Measurements from ENCODE around the gene TBX2.

Gene TBX2

GRCh38 chr17:61368832-61369450 is 30.7 kb upstream of the TBX2 start:
- DNase-seq (ENCODE audit: low read depth in 2 of 2): no peak

- no peak for DNase-seq (ENCODE audit: low read depth in 2 of 2)
Measured at GRCh38 chr17:61369751-61370150, 29.9 kb upstream of the TBX2 start.

- DNase-seq (ENCODE audit: low read depth in 2 of 2): no peak
Measured at GRCh38 chr17:61371179-61371578, 28.5 kb upstream of the TBX2 start.

- DNase-seq (ENCODE audit: low read depth in 2 of 2): no peak
Measured at GRCh38 chr17:61371606-61372005, 28.0 kb upstream of the TBX2 start.

DNA sequence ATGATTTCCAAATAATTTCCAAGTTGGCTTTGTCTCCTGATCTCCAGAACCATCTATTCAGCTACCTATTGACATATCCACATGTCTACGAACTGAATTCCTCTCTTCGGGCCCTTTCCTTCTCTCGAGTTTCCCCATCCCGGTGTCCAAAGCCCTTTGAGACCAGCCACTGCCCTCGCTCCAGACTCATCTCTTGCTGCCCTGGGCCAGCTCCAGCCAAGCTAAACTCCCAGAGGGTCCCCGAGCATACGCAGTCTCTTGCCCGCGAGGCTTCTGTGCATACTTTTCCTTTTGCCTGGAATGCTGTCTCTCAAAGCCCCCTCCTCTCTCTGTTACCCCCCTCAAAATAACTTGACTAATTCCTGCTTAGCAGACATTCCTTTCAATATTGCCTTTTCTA is 27.2 kb upstream of the TBX2 start:
- DNase-seq (ENCODE audit: low read depth in 2 of 2): no peak

GRCh38 chr17:61376931-61377838 is 22.5 kb upstream of the TBX2 start:
- DNase-seq (ENCODE audit: low read depth in 2 of 2): no peak

GRCh38 chr17:61378658-61379456 is 20.8 kb upstream of the TBX2 start:
- no peak for DNase-seq (ENCODE audit: low read depth in 2 of 2)

DNA sequence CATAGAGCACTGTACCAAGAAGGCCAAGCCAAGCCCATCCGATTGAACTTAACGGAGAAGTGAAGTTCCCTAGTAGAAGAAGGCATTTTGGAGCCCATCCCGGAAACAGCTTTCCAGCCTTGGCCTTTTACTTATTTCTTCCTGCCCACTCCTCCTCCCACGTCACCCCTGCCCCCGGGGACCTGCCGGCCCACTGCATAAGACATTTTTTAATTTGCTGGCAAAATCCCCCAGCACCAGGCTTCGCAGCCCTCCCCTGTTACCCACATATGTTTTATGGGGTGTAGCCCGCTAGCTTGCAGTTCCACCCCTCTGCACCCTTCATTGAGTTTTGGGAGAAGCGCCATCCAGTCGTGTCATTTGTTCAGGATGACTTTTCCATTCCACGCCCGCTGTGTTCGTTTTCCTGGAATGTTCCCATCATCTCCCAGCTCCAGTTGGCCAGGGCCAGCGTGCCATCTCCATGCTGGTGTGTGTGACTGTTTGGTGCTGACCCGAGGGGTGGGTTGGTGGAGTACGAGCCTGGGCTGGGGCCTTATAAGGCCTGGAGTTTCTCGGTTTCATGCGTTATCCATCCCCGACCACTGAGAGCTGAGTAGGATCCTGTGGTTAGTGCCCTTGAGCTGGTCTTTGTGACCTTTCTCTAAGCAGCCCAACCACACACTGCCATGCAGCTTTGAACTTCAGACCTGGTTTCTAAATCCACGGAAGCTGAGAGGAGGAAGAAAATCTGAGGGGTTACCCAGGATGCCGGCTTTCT is 20.0 kb upstream of the TBX2 start:
- no peak for DNase-seq (ENCODE audit: low read depth in 2 of 2)

DNA sequence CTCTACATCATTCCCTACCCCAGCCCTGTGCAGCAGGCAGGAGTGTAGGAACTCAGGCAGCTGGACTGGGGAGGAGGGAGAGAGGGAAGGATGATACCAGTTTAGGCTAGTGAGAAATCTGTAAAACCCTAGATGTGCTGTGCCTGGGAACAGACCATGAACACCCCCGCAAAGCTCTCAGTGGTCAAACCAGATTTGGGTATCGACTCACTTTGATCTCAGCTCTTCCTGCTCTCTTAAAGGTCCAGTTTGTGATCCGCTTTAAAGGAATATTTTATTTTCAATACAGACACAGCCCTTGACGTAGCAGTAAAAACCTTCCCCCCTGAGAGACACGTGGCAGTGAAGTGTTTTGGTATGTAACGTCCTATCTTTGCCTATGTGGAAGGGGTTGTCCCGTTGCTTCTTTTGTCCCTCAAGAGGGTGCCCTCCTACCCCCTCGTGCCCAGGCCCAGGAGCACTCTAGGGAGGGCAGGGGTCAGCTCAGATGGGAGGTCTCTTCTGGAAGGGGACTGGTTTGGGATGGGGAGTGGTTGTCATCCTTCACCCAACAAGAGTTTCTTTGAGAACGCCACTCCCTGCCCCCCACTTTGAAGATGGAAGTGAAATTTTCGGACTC is 19.3 kb upstream of the TBX2 start:
- no peak for DNase-seq (ENCODE audit: low read depth in 2 of 2)

DNA sequence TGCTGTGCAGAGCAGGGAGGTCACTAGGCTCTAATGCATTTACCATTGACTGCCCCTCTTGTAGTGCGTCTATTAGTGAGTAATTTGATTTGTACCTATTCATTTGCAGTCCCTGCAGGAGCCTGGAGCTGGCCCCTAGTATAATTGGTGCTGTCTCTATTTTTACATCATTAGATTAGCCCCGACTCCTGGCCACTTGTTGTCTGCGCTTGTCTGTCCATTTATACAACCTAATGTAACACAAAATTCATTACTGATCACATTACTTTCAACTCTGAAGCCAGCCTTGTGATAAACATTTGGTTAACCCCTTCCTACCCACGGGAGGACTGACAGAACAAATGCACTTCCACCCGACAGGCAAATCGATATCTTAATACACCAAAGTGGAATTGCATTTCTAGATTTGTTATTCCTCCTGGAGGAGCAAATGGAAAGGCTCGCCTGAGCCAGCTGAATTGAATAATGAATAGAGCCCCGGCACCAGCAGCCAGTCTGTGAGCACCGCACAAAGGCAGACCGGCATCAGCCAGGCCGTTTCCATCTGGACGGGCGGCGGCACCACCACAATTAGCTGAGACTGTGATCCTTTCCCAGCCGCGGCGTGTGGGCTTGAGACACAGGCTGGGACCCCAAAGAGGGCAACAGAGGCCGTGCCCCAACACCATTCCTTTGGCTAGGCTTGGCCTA is 18.7 kb upstream of the TBX2 start:
- no peak for DNase-seq (ENCODE audit: low read depth in 2 of 2)

DNA sequence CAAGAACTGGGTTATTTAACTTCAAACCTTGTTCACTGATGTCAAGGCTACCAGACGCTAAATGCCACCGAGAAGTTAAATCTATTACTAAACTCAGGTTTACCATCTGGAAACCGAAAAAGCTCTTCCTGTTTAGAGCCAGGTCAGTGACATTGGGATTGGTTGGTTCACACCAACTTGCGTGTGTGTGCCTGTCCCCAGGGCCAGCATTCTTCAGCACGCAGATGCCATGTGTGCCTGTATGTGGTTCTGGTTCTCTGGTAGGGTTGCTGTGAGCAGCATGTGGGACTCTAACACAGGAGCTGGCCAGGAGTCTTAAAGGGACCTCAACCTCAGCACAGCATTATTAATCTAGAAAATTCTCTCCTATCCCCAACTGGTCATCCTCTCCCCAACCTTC is 18.1 kb upstream of the TBX2 start:
- DNase-seq (ENCODE audit: low read depth in 2 of 2): no peak

- DNase-seq (ENCODE audit: low read depth in 2 of 2): no peak
Measured at GRCh38 chr17:61382796-61383688, 16.6 kb upstream of the TBX2 start.

DNA sequence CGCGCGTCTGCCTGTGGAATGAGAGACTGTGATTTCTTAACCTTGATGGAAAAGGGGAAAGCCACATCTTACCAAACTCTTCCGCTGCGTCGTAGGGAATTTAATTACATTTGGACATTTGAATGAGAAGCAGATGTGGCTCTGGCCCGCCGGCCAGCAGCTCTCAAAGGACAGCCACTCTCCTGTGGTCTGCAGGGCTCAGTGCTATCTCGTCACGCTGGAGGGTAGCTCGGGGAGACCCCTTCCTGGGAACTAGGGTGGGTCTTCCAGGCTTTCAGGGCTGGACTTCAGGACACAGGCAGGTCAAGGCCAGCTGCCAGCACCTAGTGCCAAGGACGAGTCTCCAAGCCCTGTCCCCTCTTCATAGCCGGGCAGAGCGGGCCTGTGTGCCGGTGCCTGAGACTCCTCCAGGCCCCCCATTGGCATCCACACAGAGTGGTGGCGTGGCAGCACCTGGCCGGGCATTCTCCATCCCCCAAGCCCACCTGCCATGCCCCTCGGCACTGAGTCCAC is 15.9 kb upstream of the TBX2 start:
- DNase-seq (ENCODE audit: low read depth in 2 of 2): no peak

GRCh38 chr17:61384354-61384691 is 15.3 kb upstream of the TBX2 start:
- DNase-seq (ENCODE audit: low read depth in 2 of 2): no peak

DNA sequence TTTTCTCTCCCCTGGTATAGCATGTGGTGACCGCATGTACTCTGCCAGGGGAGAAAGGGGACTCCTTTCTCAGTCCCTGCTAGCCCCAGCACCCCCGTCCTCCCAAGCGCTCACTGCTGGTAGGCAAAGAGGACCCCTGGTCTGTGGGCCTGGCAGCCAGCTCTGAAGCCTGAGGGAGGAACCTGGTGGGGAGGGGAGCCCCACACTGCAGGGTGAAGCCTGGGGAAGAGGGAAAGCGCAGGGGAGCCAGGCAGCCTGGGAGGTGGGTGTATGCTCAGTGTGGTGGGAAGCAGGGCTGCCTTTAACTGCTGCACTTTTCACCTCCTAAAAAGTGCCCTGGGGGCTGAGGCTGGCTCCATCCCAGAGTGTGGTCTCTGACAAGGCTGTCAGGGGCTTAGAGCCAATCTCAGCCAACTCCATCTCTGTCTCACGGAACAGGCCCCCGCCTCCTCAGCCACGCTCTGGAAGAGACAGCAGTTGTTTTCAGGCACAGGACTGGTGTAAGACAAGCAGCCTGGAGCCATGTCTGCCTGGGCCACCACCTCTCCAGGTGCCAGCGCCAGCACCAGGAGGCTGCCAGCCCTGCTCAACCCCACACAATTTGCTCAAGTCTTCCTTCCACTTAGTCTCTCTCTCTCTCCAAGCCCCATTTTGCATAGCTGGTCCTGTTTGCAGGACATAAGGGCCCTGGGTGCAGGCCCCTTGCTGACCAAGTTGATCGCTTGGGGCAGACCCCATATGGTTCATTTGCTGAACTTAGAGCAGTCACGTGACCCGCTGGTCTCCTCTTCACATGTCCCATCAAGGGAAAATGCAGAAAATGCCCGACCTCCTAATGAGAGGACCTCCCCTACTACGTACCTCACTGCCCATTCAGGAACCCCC is 14.7 kb upstream of the TBX2 start:
- no peak for DNase-seq (ENCODE audit: low read depth in 2 of 2)

GRCh38 chr17:61385577-61386236 is 13.9 kb upstream of the TBX2 start:
- DNase-seq (ENCODE audit: low read depth in 2 of 2): no peak

DNA sequence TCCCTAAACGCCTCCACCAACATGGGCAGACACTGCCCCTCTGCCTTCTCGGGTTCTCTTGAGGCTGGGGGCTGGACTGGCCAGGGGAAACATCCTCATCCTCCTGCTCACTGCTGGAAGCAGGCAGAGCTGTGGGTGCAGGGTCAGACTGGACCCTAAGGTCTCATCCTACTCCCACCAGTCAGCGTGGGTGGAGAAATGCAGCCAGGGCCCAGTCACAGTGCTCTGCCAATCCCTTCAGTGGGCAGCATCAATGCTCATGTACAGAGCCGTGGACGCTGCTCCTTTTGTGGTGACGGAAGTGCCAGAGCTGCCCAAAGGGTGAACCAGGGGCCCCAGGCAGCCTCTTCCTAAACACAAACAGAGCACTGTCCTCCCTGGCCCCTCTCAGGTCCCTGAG is 13.4 kb upstream of the TBX2 start:
- no peak for DNase-seq (ENCODE audit: low read depth in 2 of 2)

DNA sequence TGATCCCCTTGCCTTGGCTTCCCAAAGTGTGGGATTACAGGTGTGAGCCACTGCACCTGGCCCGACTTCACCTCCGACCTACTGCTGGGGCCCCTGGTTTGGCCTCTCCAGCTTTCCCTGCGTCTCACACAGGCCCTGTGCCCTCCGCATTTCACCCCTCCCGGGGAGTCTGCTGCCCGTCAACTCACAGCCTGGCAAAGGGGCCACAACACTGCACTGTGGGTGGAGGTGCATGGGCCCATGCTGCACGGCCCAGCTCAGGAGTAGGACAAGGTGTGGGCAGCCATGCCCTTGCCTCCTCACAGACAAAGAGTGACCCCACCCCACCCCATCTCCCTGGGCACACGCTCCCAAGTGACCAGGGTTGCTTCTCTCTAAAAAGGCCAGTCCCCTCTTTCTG is 12.6 kb upstream of the TBX2 start:
- no peak for DNase-seq (ENCODE audit: low read depth in 2 of 2)
